SU-DHL-6 (cell line): ENCODE measurements around the gene EPB41L3.

ENCODE experiments used
- H2AFZ ChIP-seq: fragments of 200-600 bp; sonication (generic); 2 replicates; pipeline ENCODE4 v1.6.1; 2014; ENCODE audit warnings: low read depth, mild to moderate bottlenecking, moderate library complexity, mixed read lengths, antibody characterized with exemption, low read length; ENCODE audit not compliant: severe bottlenecking
- H3F3A ChIP-seq: fragments of 200-600 bp; shearing (Covaris generic); 2 replicates; pipeline ENCODE4 v1.6.0; 2016; ENCODE audit warnings: antibody characterized with exemption, mild to moderate bottlenecking; ENCODE audit not compliant: insufficient read depth
- H3K27ac ChIP-seq: fragments of 200-600 bp; sonication (generic); 2 replicates; pipeline ENCODE4 v1.5.1; 2016; ENCODE audit warnings: low read depth, mild to moderate bottlenecking, low read length, moderate library complexity, mixed read lengths
- H3K27me3 ChIP-seq: fragments of 200-600 bp; sonication (generic), shearing (Covaris generic); 2 replicates; pipeline ENCODE4 v1.6.0; 2014; ENCODE audit warnings: mild to moderate bottlenecking, low read length
- H3K36me3 ChIP-seq: fragments of 200-600 bp; sonication (generic); 2 replicates; pipeline ENCODE4 v1.6.1; 2014; ENCODE audit warnings: mild to moderate bottlenecking, low read length, mixed read lengths
- H3K4me2 ChIP-seq: fragments of 300-600, 200-600 bp; shearing (Covaris generic), sonication (generic); 2 replicates; pipeline ENCODE4 v1.6.0; 2014; ENCODE audit warnings: low read length, low read depth, mild to moderate bottlenecking; ENCODE audit not compliant: poor library complexity, severe bottlenecking
- H3K4me3 ChIP-seq: fragments of 200-600 bp; sonication (generic); 2 replicates; pipeline ENCODE4 v1.5.1; 2014; ENCODE audit warnings: antibody characterized with exemption, low read length, mild to moderate bottlenecking, mixed read lengths; ENCODE audit not compliant: insufficient read depth, poor library complexity, severe bottlenecking
- H3K79me2 ChIP-seq: fragments of 200-600 bp; sonication (generic); 2 replicates; pipeline ENCODE4 v1.6.1; 2014; ENCODE audit warnings: mild to moderate bottlenecking, low read length, moderate library complexity; ENCODE audit not compliant: insufficient read depth
- H3K9ac ChIP-seq: fragments of 200-600 bp; sonication (generic); 2 replicates; pipeline ENCODE4 v1.7.0; 2014; ENCODE audit warnings: mild to moderate bottlenecking, low read length
- H3K9me2 ChIP-seq: fragments of 200-600 bp; sonication (generic); replicated peaks from 2 replicates; pipeline ENCODE4 v1.6.1; 2014; ENCODE audit warnings: low read length; ENCODE audit not compliant: insufficient read depth
- H3K9me3 ChIP-seq: fragments of 200-600 bp; sonication (generic); 2 replicates; pipeline ENCODE4 v1.6.1; 2014; ENCODE audit warnings: low read length, mixed read lengths; ENCODE audit not compliant: insufficient read depth
- H4K20me1 ChIP-seq: fragments of 200-600 bp; sonication (generic); 2 replicates; pipeline ENCODE4 v1.6.1; 2014; ENCODE audit warnings: low read depth, mild to moderate bottlenecking, antibody characterized with exemption, low read length, moderate library complexity, mixed read lengths
- EZH2phosphoT487 ChIP-seq: fragments of 200-600 bp; sonication (generic), shearing (Covaris generic); conservative IDR thresholded peaks from 2 replicates; pipeline ENCODE4 v1.6.1; 2018; ENCODE audit warnings: mild to moderate bottlenecking, antibody characterized with exemption, low read length, moderate library complexity, mixed read lengths
- TF ChIP-seq, protein P1 (sequence below): fragments of 200-600 bp; sonication (generic); IDR thresholded peaks from one replicate; pipeline ENCODE4 v1.5.1; 2017; ENCODE audit warnings: antibody characterized with exemption, mild to moderate bottlenecking, low read length, moderate library complexity; ENCODE audit not compliant: insufficient read depth, poor library complexity, severe bottlenecking

The EPB41L3 gene

DNA sequence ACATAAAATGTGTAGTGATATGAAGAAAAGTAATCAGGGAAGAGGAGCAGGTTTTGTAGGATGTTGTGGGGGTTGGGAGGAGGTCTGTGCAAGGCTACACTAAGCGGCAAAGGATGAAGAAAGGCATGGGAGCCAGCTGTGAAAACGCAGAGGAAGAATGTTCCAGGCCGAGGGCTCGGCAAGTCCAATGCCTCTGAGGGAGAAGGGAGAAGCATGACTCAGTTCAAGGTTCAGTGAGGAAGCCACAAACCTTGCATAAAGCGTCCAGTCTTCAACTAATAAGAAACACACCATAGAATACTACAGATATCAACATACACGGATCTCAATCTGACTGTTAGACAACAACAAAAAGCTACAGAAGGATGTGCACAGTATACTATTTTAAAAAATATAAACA lies 16.2 kb downstream of the EPB41L3 start:
- Histone ChIP-seq H2AFZ (no peak overlapping the region), H3K9ac (no peak overlapping the region), H4K20me1 (no peaks in the 10 kb centered on the region), H3K9me2 (no peaks in the 10 kb centered on the region), H3K27ac (no peak overlapping the region), H3K27me3 (no peaks in the 10 kb centered on the region), H3F3A (no peaks in the 10 kb centered on the region), H3K36me3 (no peaks in the 10 kb centered on the region), H3K4me2 (no peak overlapping the region), H3K9me3 (no peaks in the 10 kb centered on the region), H3K79me2 (no peaks in the 10 kb centered on the region), H3K4me3 (no peak overlapping the region)
- TF ChIP-seq, protein P1, sequence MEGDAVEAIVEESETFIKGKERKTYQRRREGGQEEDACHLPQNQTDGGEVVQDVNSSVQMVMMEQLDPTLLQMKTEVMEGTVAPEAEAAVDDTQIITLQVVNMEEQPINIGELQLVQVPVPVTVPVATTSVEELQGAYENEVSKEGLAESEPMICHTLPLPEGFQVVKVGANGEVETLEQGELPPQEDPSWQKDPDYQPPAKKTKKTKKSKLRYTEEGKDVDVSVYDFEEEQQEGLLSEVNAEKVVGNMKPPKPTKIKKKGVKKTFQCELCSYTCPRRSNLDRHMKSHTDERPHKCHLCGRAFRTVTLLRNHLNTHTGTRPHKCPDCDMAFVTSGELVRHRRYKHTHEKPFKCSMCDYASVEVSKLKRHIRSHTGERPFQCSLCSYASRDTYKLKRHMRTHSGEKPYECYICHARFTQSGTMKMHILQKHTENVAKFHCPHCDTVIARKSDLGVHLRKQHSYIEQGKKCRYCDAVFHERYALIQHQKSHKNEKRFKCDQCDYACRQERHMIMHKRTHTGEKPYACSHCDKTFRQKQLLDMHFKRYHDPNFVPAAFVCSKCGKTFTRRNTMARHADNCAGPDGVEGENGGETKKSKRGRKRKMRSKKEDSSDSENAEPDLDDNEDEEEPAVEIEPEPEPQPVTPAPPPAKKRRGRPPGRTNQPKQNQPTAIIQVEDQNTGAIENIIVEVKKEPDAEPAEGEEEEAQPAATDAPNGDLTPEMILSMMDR: no peak

DNA sequence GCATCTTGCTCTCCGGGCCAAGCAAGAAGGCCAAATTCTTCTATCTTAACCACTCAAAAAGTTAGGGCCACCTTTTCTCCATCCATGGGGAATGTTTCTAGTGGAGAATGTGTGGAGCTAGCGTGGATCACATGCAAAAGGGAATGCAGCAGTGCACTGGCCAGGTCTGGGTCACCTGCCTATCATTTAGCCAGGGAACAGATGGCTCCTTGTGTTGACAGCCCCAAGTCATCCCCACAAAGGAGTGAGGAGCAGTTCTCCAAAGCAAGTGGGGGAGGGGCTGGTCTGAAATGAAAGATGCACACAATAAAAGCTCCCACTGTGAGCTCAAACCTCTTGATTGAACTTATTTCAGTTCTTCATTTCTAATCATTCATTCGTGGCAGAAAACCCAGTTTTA lies 19.1 kb downstream of the EPB41L3 start:
- Histone ChIP-seq H4K20me1 (no peaks in the 10 kb centered on the region), H3K36me3 (no peaks in the 10 kb centered on the region), H3F3A (no peaks in the 10 kb centered on the region), H3K9me3 (no peaks in the 10 kb centered on the region), H3K79me2 (no peaks in the 10 kb centered on the region), H3K9me2 (no peaks in the 10 kb centered on the region), H3K4me3 (no peak overlapping the region), H2AFZ (no peak overlapping the region), H3K27ac (no peak overlapping the region), H3K9ac (no peak overlapping the region), H3K4me2 (no peak overlapping the region), H3K27me3 (no peaks in the 10 kb centered on the region)
- no peak for TF ChIP-seq EZH2phosphoT487
- TF ChIP-seq, protein P1: no peak

DNA sequence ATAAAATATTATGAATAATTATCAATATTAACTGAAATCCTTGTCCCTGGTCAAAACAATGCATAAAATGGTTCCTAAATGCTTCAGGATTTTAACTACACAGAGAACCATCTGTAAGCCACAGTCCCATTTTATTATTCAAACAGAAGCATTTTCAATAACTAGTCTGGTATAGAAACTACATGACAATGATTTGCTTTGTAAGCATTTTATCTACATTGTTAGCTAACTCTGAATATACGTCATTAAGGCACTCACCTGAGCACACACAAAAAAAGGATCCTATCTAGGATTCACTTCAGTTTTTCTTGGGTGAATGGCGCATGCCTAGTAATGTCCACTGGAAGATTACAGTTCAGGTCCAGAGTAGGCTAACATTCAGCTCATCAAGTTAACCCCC lies 22.8 kb downstream of the EPB41L3 start:
- H3F3A ChIP-seq: no peaks in the 10 kb centered on the region
- H3K27me3 ChIP-seq: no peaks in the 10 kb centered on the region
- no peaks in the 10 kb centered on the region for H3K36me3 ChIP-seq
- no peak overlapping the region for H3K4me3 ChIP-seq
- H3K27ac ChIP-seq: no peak overlapping the region
- no peaks in the 10 kb centered on the region for H4K20me1 ChIP-seq
- no peak overlapping the region for H3K4me2 ChIP-seq
- TF ChIP-seq, protein P1: no peak
- TF ChIP-seq EZH2phosphoT487: no peak
- no peak overlapping the region for H3K9ac ChIP-seq
- no peaks in the 10 kb centered on the region for H3K9me2 ChIP-seq
- H2AFZ ChIP-seq: no peak overlapping the region
- no peaks in the 10 kb centered on the region for H3K9me3 ChIP-seq
- no peaks in the 10 kb centered on the region for H3K79me2 ChIP-seq

DNA sequence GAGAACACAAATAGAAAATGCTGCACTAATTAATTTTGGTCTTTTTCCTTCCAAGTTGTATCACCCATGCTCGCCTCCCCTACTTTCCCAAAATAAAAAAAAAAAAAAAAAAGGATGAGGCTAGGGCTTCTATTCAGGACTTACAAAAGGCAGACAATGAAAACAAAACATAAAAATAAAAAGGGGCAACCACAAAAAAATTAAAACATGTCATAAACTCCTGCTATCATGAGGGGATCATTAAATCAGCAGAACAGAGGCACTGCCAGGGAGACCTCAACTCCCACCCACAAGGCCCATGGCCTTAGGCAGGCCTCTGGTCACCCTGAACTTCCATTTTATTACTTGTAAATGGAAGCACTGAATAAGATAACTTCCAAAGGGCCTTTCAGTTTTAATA lies 23.3 kb downstream of the EPB41L3 start:
- H3K27me3 ChIP-seq: no peaks in the 10 kb centered on the region
- H3K4me2 ChIP-seq: no peak overlapping the region
- no peaks in the 10 kb centered on the region for H3K36me3 ChIP-seq
- H3K9me2 ChIP-seq: no peaks in the 10 kb centered on the region
- H3K9me3 ChIP-seq: no peaks in the 10 kb centered on the region
- H3K9ac ChIP-seq: no peak overlapping the region
- TF ChIP-seq, protein P1: no peak
- no peak for TF ChIP-seq EZH2phosphoT487
- H3K27ac ChIP-seq: no peak overlapping the region
- H3K79me2 ChIP-seq: no peaks in the 10 kb centered on the region
- H3K4me3 ChIP-seq: no peak overlapping the region
- no peaks in the 10 kb centered on the region for H4K20me1 ChIP-seq
- no peaks in the 10 kb centered on the region for H3F3A ChIP-seq
- no peak overlapping the region for H2AFZ ChIP-seq
